Esophagus muscularis mucosa (tissue), 4 donors: ENCODE measurements around the gene CNIH2. TPM values are rescaled to one million over a fixed set of nuclear protein-coding genes. Genes with fewer than 3 reads are reported as not detected.

Experiments used
- DNase-seq: peaks from one replicate; pipeline ENCODE4 v3.0.0-alpha.2; 2017; ENCODE audit errors: extremely low spot score
- H3K27ac ChIP-seq, 4 donors: fragments of 200-600 bp; sonication (generic); replicated peaks in 1 of 4; 1 replicate in 3 of 4; 2 replicates in 1 of 4; pipeline ENCODE4 v1.5.1; 2016 to 2019; ENCODE audit warnings: mild to moderate bottlenecking in 1 of 4
- H3K27me3 ChIP-seq, 4 donors: fragments of 200-600 bp; sonication (generic); one replicate each; pipeline versions ENCODE4 v1.5.1 to v1.6.0; 2016 to 2019
- H3K36me3 ChIP-seq, 4 donors: fragments of 200-600 bp; sonication (generic); one replicate each; pipeline ENCODE4 v1.5.1; 2016 to 2019
- H3K4me1 ChIP-seq, 4 donors: fragments of 200-600 bp; sonication (generic); one replicate each; pipeline ENCODE4 v1.5.1; 2016 to 2019
- H3K4me3 ChIP-seq, 4 donors: fragments of 200-600 bp; sonication (generic); 1 replicate in 2 of 4; 2 replicates in 2 of 4; pipeline ENCODE4 v1.5.1; 2016 to 2019; ENCODE audit warnings: mild to moderate bottlenecking in 4 of 4, moderate library complexity in 1 of 4
- H3K9me3 ChIP-seq, 4 donors: fragments of 200-600 bp; sonication (generic); 1 replicate in 3 of 4; 2 replicates in 1 of 4; pipeline ENCODE4 v1.5.1; 2016 to 2019
- EP300 ChIP-seq: sonication (generic); formaldehyde crosslinking; IDR thresholded peaks from one replicate; pipeline ENCODE4 v1.6.1; 2017; ENCODE audit warnings: antibody characterized with exemption
- POLR2A ChIP-seq: fragments of 450-650 bp; IDR thresholded peaks from one replicate; pipeline ENCODE4 v1.6.1; 2017; ENCODE audit warnings: antibody characterized with exemption, moderate library complexity, mild to moderate bottlenecking, low read depth
- POLR2AphosphoS5 ChIP-seq, 2 donors: sonication (generic); formaldehyde crosslinking; IDR thresholded peaks; one replicate each; pipeline ENCODE4 v1.6.1; 2017; ENCODE audit warnings: antibody characterized with exemption in 2 of 2
- WGBS: methylation state at CpG from one replicate; pipeline ENCODE4 v1.1.5; 2018; 5-methylcytosine and 5-hydroxymethylcytosine counted together
- intact Hi-C: fragments of 100-400 bp; cut with DNase I; formaldehyde crosslinking; loops from one replicate; pipeline ENCODE4 v1.15.1; 2023
- total RNA-seq, 4 donors: library from RNA; depleted of rRNA; stranded (reverse); fragments of >200 nt; gene quantifications; one replicate each; pipeline versions ENCODE4 v1.1.0 to v1.2.1, GENCODE V29; 2016
- TF ChIP-seq, protein P1 (sequence below), 3 experiments: fragments of 200-600 bp in 2 of 3; fragments of 450-650 bp in 1 of 3; sonication (generic) in 2 of 3; IDR thresholded peaks; one replicate each; pipeline ENCODE4 v1.5.1; 2017 to 2019; ENCODE audit warnings: antibody characterized with exemption in 3 of 3, mild to moderate bottlenecking in 2 of 3, moderate library complexity in 1 of 3

CNIH2 gene
- total RNA-seq, 4 donors from 2014 or later: 0.40 TPM; not detected in 3

GRCh38 chr11:66264914-66265313 is 13.1 kb upstream of the CNIH2 start:
- intact Hi-C loops: no loop called here

DNA sequence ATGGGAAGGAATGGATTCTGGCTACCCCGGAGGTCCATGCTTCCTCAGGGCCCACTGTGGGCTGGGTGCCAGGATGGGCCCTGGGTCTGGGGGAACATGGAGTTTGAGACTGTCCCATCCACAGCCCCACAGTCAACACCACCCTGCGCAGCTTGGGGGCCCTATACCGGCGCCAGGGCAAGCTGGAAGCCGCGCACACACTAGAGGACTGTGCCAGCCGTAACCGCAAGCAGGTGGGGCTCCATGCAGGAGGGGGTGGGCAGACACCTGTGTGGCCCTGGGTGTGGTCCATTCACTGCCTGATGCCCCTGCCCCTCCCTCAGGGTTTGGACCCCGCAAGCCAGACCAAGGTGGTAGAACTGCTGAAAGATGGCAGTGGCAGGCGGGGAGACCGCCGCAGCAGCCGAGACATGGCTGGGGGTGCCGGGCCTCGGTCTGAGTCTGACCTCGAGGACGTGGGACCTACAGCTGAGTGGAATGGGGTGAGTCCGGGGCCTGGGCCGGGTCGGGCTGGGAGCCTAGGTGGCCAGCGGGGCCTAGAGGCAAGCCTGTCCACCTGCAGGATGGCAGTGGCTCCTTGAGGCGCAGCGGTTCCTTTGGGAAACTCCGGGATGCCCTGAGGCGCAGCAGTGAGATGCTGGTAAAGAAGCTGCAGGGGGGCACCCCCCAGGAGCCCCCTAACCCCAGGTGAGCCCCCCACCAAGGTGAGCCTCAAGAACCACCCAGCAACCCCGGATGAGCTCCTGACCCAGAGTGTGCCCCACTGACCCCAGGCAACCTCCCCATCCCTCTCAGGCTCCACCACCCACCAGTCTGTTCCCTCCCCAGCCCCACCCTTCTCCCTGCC is 12.2 kb upstream of the CNIH2 start:
- Histone ChIP-seq H3K27me3 (no peaks in the 10 kb centered on the region), H3K36me3 (peaks cover 10 to 61% (median 56%) of the 10 kb centered on the region in 4 donors), H3K4me1 (peaks cover 27 to 41% (median 38%) of the 10 kb centered on the region in 4 donors), H3K9me3 (no peaks in the 10 kb centered on the region), H3K27ac (peak overlapping the region; percentile 95 to 98 (median 97)), H3K4me3 (no peak overlapping the region)
- DNase-seq: no peak
- no peak for TF ChIP-seq POLR2AphosphoS5 (IDR thresholded peaks at IDR 0.05)
- TF ChIP-seq POLR2A: no peak
- TF ChIP-seq EP300: no peak
- TF ChIP-seq, protein P1, sequence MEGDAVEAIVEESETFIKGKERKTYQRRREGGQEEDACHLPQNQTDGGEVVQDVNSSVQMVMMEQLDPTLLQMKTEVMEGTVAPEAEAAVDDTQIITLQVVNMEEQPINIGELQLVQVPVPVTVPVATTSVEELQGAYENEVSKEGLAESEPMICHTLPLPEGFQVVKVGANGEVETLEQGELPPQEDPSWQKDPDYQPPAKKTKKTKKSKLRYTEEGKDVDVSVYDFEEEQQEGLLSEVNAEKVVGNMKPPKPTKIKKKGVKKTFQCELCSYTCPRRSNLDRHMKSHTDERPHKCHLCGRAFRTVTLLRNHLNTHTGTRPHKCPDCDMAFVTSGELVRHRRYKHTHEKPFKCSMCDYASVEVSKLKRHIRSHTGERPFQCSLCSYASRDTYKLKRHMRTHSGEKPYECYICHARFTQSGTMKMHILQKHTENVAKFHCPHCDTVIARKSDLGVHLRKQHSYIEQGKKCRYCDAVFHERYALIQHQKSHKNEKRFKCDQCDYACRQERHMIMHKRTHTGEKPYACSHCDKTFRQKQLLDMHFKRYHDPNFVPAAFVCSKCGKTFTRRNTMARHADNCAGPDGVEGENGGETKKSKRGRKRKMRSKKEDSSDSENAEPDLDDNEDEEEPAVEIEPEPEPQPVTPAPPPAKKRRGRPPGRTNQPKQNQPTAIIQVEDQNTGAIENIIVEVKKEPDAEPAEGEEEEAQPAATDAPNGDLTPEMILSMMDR (IDR thresholded peaks at IDR 0.05): no peak
- 95% methylated on average over 13 of the region's 26 CpGs for WGBS
- intact Hi-C loops: no loop called here

More at GRCh38 chr11:66264914-66265313, 13.1 kb upstream of the CNIH2 start:
- DNase-seq: no peak
- peaks cover 10 to 66% (median 65%) of the 10 kb centered on the region in 4 donors for H3K36me3 ChIP-seq
- peaks cover 19 to 33% (median 29%) of the 10 kb centered on the region in 4 donors for H3K4me1 ChIP-seq
- H3K27me3 ChIP-seq: no peaks in the 10 kb centered on the region
- H3K4me3 ChIP-seq: no peak overlapping the region
- H3K27ac ChIP-seq: peak overlapping the region in 3 of 4 donors; percentile 5 to 95 (median 18)
- TF ChIP-seq, protein P1 (IDR thresholded peaks at IDR 0.05): peak in 1 of 3 experiments; percentile 26
- TF ChIP-seq EP300: no peak
- H3K9me3 ChIP-seq: no peaks in the 10 kb centered on the region
- WGBS: 71% methylated on average over 11 of the region's 12 CpGs

DNA sequence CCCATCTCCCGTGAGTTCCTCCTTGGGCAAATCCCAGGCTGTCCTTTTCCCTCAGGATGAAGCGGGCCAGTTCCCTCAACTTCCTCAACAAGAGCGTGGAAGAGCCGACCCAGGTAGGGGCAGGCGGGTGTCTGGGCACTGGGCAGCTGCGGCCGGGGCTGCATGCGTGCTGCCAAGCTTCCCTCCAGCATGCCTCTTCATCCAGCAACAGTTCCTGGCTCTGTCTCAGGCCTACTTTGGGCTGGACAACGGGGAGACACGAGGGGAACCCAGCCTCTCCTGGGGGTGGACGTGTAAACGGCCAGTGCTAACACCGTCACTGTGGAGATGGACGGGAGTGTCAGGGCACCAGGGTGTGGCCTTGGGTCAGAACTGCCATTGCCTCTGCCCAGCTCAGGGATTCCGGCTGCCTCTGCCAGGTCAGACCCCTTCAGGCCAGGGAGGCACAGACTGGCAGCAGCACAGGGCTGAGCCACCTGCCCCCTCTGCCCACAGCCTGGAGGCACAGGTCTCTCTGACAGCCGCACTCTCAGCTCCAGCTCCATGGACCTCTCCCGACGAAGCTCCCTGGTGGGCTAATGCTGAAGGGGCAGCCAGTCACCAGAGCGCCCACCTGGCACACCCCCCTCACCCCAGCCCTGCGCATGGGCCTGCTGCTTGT is 11.5 kb upstream of the CNIH2 start:
- H3K4me3 ChIP-seq: peak overlapping the region; percentile 71 to 95 (median 83)

DNA sequence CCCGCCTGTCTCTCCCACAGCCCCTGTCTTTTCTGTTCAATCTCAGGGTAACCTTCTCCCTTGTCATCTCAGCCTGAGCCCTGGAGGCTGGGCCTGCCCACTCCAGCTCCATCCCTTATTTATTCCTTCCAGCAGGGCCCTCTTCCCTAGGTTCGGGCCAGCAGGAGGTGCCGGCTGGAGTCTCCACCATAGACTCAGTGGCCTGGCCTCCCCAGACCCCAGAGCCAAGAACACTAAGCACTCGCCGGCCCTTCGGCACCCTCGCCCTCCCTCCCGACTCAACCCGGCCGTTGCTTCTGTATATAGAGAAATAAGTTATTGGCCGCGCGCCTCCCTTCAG is 11.0 kb upstream of the CNIH2 start:
- no peak for DNase-seq
- WGBS: 15% methylated on average over 13 of the region's 13 CpGs
- peak overlapping the region; percentile 95 to 98 (median 97) for H3K27ac ChIP-seq
- peaks cover 14 to 58% (median 50%) of the 10 kb centered on the region in 4 donors for H3K36me3 ChIP-seq
- peaks cover 28 to 53% (median 45%) of the 10 kb centered on the region in 4 donors for H3K4me1 ChIP-seq
- intact Hi-C loops: no loop called here
- TF ChIP-seq POLR2AphosphoS5 (IDR thresholded peaks at IDR 0.05) (no peak), POLR2A (no peak), EP300 (no peak)
- TF ChIP-seq, protein P1 (IDR thresholded peaks at IDR 0.05): no peak
- H3K9me3 ChIP-seq: no peaks in the 10 kb centered on the region
- peak overlapping the region; percentile 71 to 95 (median 83) for H3K4me3 ChIP-seq
- H3K27me3 ChIP-seq: no peaks in the 10 kb centered on the region

More for the DNA sequence above, 11.5 kb upstream of the CNIH2 start:
- DNase-seq: no peak
- Histone ChIP-seq H3K9me3 (no peaks in the 10 kb centered on the region), H3K27me3 (no peaks in the 10 kb centered on the region), H3K4me1 (peaks cover 28 to 49% (median 45%) of the 10 kb centered on the region in 4 donors), H3K36me3 (peaks cover 10 to 58% (median 50%) of the 10 kb centered on the region in 4 donors), H3K27ac (peak overlapping the region; percentile 95 to 98 (median 97))
- intact Hi-C loops: no loop called here
- 61% methylated on average over 12 of the region's 20 CpGs for WGBS
- TF ChIP-seq POLR2A: no peak
- no peak for TF ChIP-seq POLR2AphosphoS5 (IDR thresholded peaks at IDR 0.05)
- TF ChIP-seq, protein P1 (IDR thresholded peaks at IDR 0.05): no peak
- TF ChIP-seq EP300: no peak
